NCI-H2196 treated with DMSO at 0.1 percent for 48 hours (cell line): ENCODE results near the gene MTUS2.

Experiments
- DNase-seq: peaks from one replicate; lab custom pipeline; 2025; ENCODE audit not compliant: unreplicated experiment; lab: John Stamatoyannopoulos, UW

Gene MTUS2

GRCh38 chr13:29474991-29475390 lies 654.9 kb downstream of the MTUS2 start:
- no peak for DNase-seq

- DNase-seq, result no peak
Observed at GRCh38 chr13:29476046-29476445, 655.9 kb downstream of the MTUS2 start.

GRCh38 chr13:29479716-29480492 lies 659.8 kb downstream of the MTUS2 start:
- no peak for DNase-seq

GRCh38 chr13:29480893-29481525 lies 660.9 kb downstream of the MTUS2 start:
- DNase-seq, result no peak

GRCh38 chr13:29481603-29482002 lies 661.5 kb downstream of the MTUS2 start:
- no peak for DNase-seq

- no peak for DNase-seq
Observed at GRCh38 chr13:29482504-29482903, 662.4 kb downstream of the MTUS2 start.

- no peak for DNase-seq
Observed at GRCh38 chr13:29483211-29483610, 663.1 kb downstream of the MTUS2 start.

GRCh38 chr13:29483623-29484022 lies 663.5 kb downstream of the MTUS2 start:
- no peak for DNase-seq

GRCh38 chr13:29484236-29484635 lies 664.1 kb downstream of the MTUS2 start:
- DNase-seq, result no peak

GRCh38 chr13:29484796-29485195 lies 664.7 kb downstream of the MTUS2 start:
- no peak for DNase-seq

- DNase-seq, result no peak
Observed at GRCh38 chr13:29486551-29486950, 666.4 kb downstream of the MTUS2 start.

- no peak for DNase-seq
Observed at GRCh38 chr13:29487466-29488454, 667.6 kb downstream of the MTUS2 start.

GRCh38 chr13:29489650-29490560 lies 669.8 kb downstream of the MTUS2 start:
- no peak for DNase-seq

GRCh38 chr13:29490561-29490885 lies 670.4 kb downstream of the MTUS2 start:
- DNase-seq, result no peak

GRCh38 chr13:29491248-29491647 lies 671.1 kb downstream of the MTUS2 start:
- DNase-seq, result no peak

GRCh38 chr13:29493796-29494195 lies 673.7 kb downstream of the MTUS2 start:
- no peak for DNase-seq

- DNase-seq, result no peak
Observed at GRCh38 chr13:29494520-29494919, 674.4 kb downstream of the MTUS2 start.

GRCh38 chr13:29496241-29496712 lies 676.1 kb downstream of the MTUS2 start:
- DNase-seq, result no peak

GRCh38 chr13:29497137-29497654 lies 677.1 kb downstream of the MTUS2 start:
- DNase-seq, result no peak

- DNase-seq, result no peak
Observed at GRCh38 chr13:29498426-29499040, 678.4 kb downstream of the MTUS2 start.
